UCSD-AML1 (cell line): ENCODE results near the gene AJAP1.
"Not testable (repeated sequence)": the region's sequence is repeated elsewhere in the genome, so short reads cannot be mapped to it uniquely, and the experiment has no call there.

Experiments used
- DNase-seq: peaks from one replicate; lab custom pipeline; 2025; ENCODE audit not compliant: unreplicated experiment; lab: John Stamatoyannopoulos, UW

Gene AJAP1

GRCh38 chr1:4657244-4657789, 2.9 kb downstream of the AJAP1 start:
- no peak for DNase-seq

- no peak for DNase-seq
Observed at GRCh38 chr1:4657960-4658541, 3.6 kb downstream of the AJAP1 start.

- DNase-seq, result no peak
Observed at GRCh38 chr1:4658643-4659628, 4.5 kb downstream of the AJAP1 start.

DNA sequence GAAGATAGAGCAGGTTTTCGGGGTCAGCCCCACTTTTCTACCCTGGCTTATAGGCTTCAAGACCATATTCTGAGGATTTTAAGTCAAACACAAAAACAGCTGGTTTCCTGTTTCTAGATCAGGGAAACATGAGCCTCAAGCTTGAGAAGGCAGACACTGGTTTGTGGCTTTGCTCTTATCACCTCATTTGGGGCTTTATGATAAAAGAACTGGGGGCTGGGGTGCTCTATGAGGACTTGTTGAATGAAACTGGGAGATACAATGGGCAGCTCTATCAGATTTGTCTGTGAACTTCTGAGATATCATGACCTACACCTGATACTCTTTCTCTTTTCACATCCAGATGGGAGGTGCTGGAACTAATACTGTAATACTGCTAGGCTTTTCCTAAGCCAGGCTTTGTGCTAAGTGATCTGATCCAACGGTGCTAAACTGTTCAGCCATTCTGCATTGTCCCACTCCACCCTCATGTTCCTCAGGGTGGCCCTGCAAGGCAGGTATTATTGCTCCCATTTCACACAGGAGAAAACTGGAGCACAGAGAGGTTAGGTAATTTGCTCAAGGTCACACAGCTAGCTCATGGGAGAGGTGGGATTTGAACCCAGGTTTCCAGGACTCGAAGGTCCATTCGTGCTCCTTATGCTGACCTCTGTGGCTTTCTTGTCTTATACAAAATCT, 6.6 kb downstream of the AJAP1 start:
- DNase-seq, result no peak

DNA sequence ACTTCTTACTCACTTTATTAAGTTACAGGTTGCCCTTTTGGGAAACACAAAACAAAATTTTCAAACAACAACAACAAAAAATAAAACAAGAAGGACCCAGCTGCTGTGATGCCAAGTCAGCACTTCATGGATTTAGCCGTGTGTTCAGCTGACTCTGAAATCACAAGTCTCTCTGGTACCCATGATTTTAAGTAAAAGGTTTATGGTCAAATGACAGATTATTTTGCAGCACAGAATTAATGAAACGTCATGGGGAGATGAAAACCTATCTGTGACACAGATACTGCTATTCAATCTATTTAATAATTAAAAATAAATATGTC, 7.1 kb downstream of the AJAP1 start:
- no peak for DNase-seq

- DNase-seq, result no peak
Observed at GRCh38 chr1:4662168-4662567, 7.8 kb downstream of the AJAP1 start.

GRCh38 chr1:4662723-4663122, 8.3 kb downstream of the AJAP1 start:
- no peak for DNase-seq

DNA sequence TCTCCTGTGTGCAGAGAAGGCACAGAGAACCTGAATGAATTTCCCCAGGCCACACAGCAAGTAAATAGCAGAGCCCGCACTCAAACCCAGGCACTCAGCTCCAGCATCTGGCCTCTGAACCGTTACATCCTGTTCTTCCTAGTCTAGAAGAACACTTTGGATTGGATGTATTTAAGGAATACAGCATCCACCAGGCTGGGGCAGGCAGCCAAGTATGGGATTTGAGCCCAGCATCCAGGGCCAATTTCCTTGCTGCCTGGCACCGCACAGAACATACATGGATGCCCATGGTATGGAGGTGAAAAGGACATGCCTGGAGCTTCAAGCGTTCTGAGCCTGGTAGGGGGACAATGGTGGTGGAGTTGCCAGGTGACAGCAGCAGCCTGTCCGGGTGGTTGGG, 9.7 kb downstream of the AJAP1 start:
- no peak for DNase-seq

GRCh38 chr1:4664606-4665005, 10.2 kb downstream of the AJAP1 start:
- no peak for DNase-seq

GRCh38 chr1:4665456-4665855, 11.0 kb downstream of the AJAP1 start:
- DNase-seq, result no peak

GRCh38 chr1:4666683-4667082, 12.3 kb downstream of the AJAP1 start:
- not testable (repeated sequence) for DNase-seq

- no peak for DNase-seq
Observed at GRCh38 chr1:4668743-4669700, 14.6 kb downstream of the AJAP1 start.

DNA sequence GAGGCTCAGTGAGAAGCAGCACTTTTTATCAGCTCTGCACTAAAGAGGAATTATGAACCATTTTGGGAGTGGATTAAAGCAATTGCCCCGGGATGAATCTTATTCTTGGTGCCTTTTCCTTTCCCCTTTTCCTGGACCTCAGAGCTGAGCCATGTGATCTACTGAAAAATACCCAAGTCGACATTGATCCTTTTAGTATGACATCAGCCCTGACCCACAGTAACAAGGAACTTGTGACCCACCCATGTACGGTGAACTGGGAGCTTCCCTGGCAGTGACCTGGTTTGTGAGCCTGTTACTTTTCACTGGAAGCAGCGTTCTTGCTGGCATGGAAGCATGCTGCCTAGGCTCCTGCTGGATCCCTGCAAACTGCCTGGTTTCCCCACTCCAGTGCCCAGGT, 15.9 kb downstream of the AJAP1 start:
- DNase-seq, result no peak

DNA sequence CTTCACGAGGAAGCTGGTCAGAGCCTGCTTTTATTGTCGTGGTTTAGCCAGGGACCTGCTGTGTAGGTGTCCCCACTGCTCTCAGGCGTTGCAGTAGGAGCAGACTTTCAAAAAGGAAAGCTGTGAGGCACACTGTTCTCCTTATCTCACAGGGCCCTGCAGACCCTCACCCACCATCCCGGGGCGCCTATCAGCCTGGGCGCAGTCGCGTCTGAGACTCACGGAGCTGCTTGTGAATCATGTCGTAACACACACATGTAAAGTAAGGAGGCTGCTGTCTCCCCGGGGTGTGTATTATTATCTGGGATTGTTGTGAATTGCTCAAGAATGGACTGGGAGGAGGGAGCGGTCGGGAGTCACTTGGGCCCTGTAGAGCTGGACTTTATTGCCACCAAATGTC, 17.4 kb downstream of the AJAP1 start:
- no peak for DNase-seq

- no peak for DNase-seq
Observed at GRCh38 chr1:4673494-4673893, 19.1 kb downstream of the AJAP1 start.

DNA sequence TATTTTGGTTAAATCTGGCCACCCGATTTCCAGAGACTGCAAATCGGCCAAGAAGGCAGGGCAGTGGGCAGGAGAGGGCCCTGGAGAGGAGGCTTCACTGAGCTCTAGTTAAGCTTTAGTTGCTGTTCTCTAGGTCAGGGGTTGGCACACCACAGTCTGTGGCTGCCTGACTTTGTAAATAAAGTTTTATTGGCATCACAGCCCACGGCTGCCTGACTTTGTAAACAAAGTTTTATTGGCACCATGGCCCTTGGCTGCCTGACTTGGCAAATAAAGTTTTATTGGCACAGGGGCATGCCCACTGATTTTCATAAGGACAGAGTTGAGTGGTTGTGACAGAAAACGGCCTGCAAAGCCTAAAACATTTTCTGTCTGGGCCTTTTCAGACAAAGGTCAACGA, 19.7 kb downstream of the AJAP1 start:
- DNase-seq, result no peak

DNA sequence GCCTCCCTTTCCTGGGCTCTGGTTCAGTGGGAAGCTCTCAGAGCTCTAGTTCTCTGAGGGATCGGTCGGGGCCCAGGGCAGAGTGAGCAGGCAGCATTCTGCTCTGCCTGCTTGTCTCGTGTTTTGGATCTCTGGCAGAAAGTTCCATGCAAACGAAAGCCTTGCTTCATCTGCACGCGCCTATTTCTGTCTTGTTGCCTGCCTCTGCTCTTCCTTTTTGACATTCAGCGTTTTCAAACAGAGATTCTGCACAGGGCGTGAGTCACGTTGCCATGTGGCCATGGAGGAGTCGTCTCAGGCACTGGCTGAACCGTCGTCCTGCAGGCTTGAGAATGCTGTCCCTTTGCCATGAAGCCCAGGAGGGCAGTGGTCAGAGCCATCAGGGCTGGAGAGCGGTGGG, 20.3 kb downstream of the AJAP1 start:
- DNase-seq, result no peak

GRCh38 chr1:4675454-4676186, 21.2 kb downstream of the AJAP1 start:
- DNase-seq, result no peak

GRCh38 chr1:4676253-4676652, 21.8 kb downstream of the AJAP1 start:
- DNase-seq, result no peak

DNA sequence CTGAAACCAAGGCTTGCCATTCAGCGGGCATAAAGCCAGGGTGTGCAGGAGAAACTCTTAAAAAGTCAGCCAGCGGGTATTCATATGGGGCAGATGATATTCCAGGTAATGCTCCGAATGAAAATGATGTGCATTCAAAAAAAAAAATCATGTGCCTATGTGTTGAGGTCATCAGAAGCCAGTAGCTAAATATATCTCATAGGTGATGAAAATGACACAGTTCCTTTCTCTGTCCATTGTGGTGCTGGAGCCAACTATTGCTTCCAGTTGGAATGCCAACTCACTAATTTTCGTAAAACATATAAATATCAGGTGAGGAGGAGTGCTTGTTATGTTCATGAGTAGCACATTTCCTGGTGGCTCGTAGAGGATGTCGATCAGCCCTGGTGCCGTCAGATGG, 23.2 kb downstream of the AJAP1 start:
- no peak for DNase-seq
